ENCODE data around the gene SHLD1. TPM values are rescaled to one million over a fixed set of nuclear protein-coding genes. Genes with fewer than 3 reads are reported as not detected.

SHLD1 gene
- total RNA-seq, 1 experiment from 2014 or later = 6.7 TPM

- H2AFZ ChIP-seq (ENCODE audit: low read length) = no peak overlapping the region
- no peak for TF ChIP-seq CTCF (conservative IDR thresholded peaks at IDR 0.05)
Observed at GRCh38 chr20:5797165-5797564, 47.0 kb downstream of the SHLD1 start.

More at GRCh38 chr20:5797165-5797564, 47.0 kb downstream of the SHLD1 start:
- Histone ChIP-seq H2BK15ac (ENCODE audit: low read depth, low read length) (no peak overlapping the region), H2BK20ac (ENCODE audit: low read depth, low read length, poor library complexity, severe bottlenecking) (no peak overlapping the region), H3K27ac (ENCODE audit: insufficient read length, low read depth, low read length) (no peak overlapping the region), H2AK5ac (ENCODE audit: insufficient read length, low read length) (no peak overlapping the region), H3K23ac (ENCODE audit: insufficient read length, low read depth, low read length) (no peak overlapping the region), H2BK5ac (ENCODE audit: insufficient read length, low read length) (no peak overlapping the region), H2BK120ac (ENCODE audit: low read depth, low read length, poor library complexity, severe bottlenecking) (no peak overlapping the region), H3K14ac (ENCODE audit: insufficient read depth, low read length) (no peak overlapping the region), H3K4ac (ENCODE audit: low read depth, low read length) (no peak overlapping the region), H3K27me3 (ENCODE audit: insufficient read depth, low read length) (no peaks in the 10 kb centered on the region), H3T11ph (ENCODE audit: low read length) (no peak overlapping the region), H3K79me1 (ENCODE audit: insufficient read depth, low read depth, low read length, poor library complexity, severe bottlenecking) (no peaks in the 10 kb centered on the region), H3K4me1 (ENCODE audit: insufficient read depth, low read length) (no peaks in the 10 kb centered on the region), H4K5ac (ENCODE audit: insufficient read length, low read depth, low read length) (no peak overlapping the region), H4K8ac (replicated peaks; ENCODE audit: insufficient read length, low read depth, low read length) (no peak overlapping the region), H4K91ac (ENCODE audit: insufficient read length, low read depth, low read length) (no peak overlapping the region), H3K23me2 (ENCODE audit: insufficient read length, low read depth, low read length, poor library complexity, severe bottlenecking) (no peaks in the 10 kb centered on the region), H2BK12ac (ENCODE audit: insufficient read length, low read depth, low read length) (no peak overlapping the region), H3K4me2 (ENCODE audit: insufficient read depth, insufficient read length, low read length) (no peak overlapping the region), H3K79me2 (ENCODE audit: insufficient read depth, low read length) (no peaks in the 10 kb centered on the region), H3K9ac (ENCODE audit: extremely low read depth, insufficient read length, low read length) (no peak overlapping the region), H3K56ac (ENCODE audit: insufficient read length, low read depth, low read length) (no peak overlapping the region), H3K9me3 (ENCODE audit: control insufficient read depth, low read depth, low read length) (no peaks in the 10 kb centered on the region), H4K20me1 (ENCODE audit: control insufficient read depth, insufficient read depth, insufficient read length) (no peaks in the 10 kb centered on the region), H3K18ac (ENCODE audit: insufficient read length, low read depth, low read length) (no peak overlapping the region)
- Mint-ChIP-seq H3K4me3 (no peak overlapping the region), H3K27me3 (ENCODE audit: low read depth) (no peaks in the 10 kb centered on the region), H3K4me1 (peaks cover 24 to 28% of the 10 kb centered on the region in 2 experiments), H3K36me3 (ENCODE audit: insufficient read depth in 1 of 3, low read depth in 3 of 3) (peaks cover 0 to 4% (median 0%) of the 10 kb centered on the region in 3 experiments; a peak in 1 of 7 replicates), H3K27ac (no peak overlapping the region), H3K9me3 (no peaks in the 10 kb centered on the region)
- no CpG with 5 or more reads among the region's 1 CpG for WGBS (ENCODE audit: extremely low coverage, insufficient read length, low lambda C conversion rate)
- no peak for DNase-seq

Measured in H9 (cell line).